GM18951 (cell line): Measurements from ENCODE around the gene ZC3H12D.

Experiments
- POLR2A ChIP-seq: IDR thresholded peaks from 4 replicates; pipeline ENCODE4 v1.6.1; 2011; ENCODE audit warnings: mild to moderate bottlenecking; ENCODE audit not compliant: insufficient read length, insufficient read depth; ENCODE audit errors: extremely low read depth
- in situ Hi-C: fragments of 300-500 bp; cut with MboI; formaldehyde crosslinking; loops from one replicate; pipeline ENCODE4 v1.12.0; 2022; ENCODE audit warnings: low sequenced_read_pairs, mixed read lengths, inconsistent platforms; ENCODE audit not compliant: unreplicated experiment

Gene ZC3H12D

DNA sequence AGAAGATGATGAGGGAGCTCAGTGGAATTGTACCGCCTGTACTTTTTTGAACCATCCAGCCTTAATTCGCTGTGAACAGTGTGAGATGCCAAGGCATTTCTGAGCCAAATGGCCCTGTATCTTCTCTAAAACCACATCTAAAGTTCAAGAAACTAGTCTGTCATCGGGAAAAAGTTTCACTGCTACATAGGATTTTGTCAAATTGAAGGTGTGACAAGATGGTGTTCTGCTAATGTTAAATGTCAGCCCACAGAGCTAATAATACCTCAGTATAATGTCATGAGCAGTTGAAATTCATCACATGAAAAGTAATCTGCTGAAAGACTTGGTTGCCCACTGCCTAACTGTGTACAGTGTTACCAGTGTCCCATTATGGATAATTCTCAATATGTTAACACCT is 75.2 kb downstream of the ZC3H12D start:
- TF ChIP-seq POLR2A, result no peak
- in situ Hi-C loops, result no loop called here

GRCh38 chr6:149405823-149406765 is 78.7 kb downstream of the ZC3H12D start:
- in situ Hi-C loops, result no loop called here
- TF ChIP-seq POLR2A, result no peak

DNA sequence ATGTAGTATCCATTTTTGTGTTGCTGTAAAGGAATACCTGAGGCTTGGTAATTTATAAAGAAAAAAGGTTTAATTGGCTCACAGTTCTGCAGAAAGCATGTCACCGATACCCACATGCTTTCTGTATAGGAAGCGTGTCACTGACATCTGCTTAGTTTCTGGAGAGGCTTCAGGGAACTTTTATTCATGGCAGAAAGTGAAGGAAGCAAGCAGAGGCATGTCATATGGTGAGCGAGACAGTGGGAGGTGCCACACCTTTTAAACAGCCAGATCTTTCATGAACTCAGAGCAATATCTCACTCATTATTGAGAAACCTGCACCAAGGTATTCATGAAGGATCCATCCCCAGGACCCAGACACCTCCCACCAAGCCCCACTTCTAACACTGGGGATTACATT is 81.3 kb downstream of the ZC3H12D start:
- in situ Hi-C loops, result no loop called here
- TF ChIP-seq POLR2A, result no peak

GRCh38 chr6:149400050-149400449 is 84.8 kb downstream of the ZC3H12D start, which contains the start of gene SUMO4:
SUMO4 (plus strand) TSS chr6:149400262; CDS start chr6:149400392, 130 bp downstream.
- TF ChIP-seq POLR2A, result no peak
- in situ Hi-C loops, result no loop called here

- TF ChIP-seq POLR2A, result no peak
- in situ Hi-C loops, result no loop called here
Observed at GRCh38 chr6:149397384-149397783, 87.4 kb downstream of the ZC3H12D start.
